Ascending aorta (tissue), 2 donors: ENCODE measurements around the gene ARAP3. TPM values are rescaled to one million over a fixed set of nuclear protein-coding genes. Genes with fewer than 3 reads are reported as not detected.
"Not testable (repeated sequence)": the region's sequence is repeated elsewhere in the genome, so short reads cannot be mapped to it uniquely, and the experiment has no call there.

ENCODE experiments used
- DNase-seq, 2 donors: peaks; one replicate each; pipeline ENCODE4 v3.0.0-alpha.2; 2019; ENCODE audit warnings: low spot score in 2 of 2
- H3K27ac ChIP-seq, 2 donors: fragments of 200-600 bp; sonication (generic); one replicate each; pipeline ENCODE4 v1.5.1; 2016 to 2017; ENCODE audit warnings: mild to moderate bottlenecking in 1 of 2
- H3K27me3 ChIP-seq: fragments of 200-600 bp; sonication (generic); one replicate; pipeline ENCODE4 v1.5.1; 2017
- H3K36me3 ChIP-seq, 2 donors: fragments of 200-600 bp; sonication (generic); one replicate each; pipeline ENCODE4 v1.5.1; 2016
- H3K4me1 ChIP-seq, 2 donors: fragments of 200-600 bp; sonication (generic); one replicate each; pipeline ENCODE4 v1.5.1; 2016 to 2017; ENCODE audit warnings: mild to moderate bottlenecking in 1 of 2
- H3K4me3 ChIP-seq, 2 donors: fragments of 200-600 bp; sonication (generic); one replicate each; pipeline ENCODE4 v1.5.1; 2016 to 2017; ENCODE audit warnings: mild to moderate bottlenecking in 1 of 2
- H3K9me3 ChIP-seq, 2 donors: fragments of 200-600 bp; sonication (generic); one replicate each; pipeline ENCODE4 v1.5.1; 2016
- intact Hi-C: fragments of 100-400 bp; cut with DNase I; formaldehyde crosslinking; loops from one replicate; pipeline ENCODE4 v1.15.1; 2023
- total RNA-seq: library from RNA; depleted of rRNA; stranded (reverse); fragments of >200 nt; gene quantifications from one replicate; pipeline ENCODE4 v1.1.0, GENCODE V29; 2016
- TF ChIP-seq, protein P1 (sequence below), 3 experiments: fragments of 200-600 bp in 2 of 3; fragments of 450-650 bp in 1 of 3; sonication (generic) in 2 of 3; IDR thresholded peaks; one replicate each; pipeline ENCODE4 v1.5.1; 2016 to 2019; ENCODE audit warnings: antibody characterized with exemption in 3 of 3, mild to moderate bottlenecking in 1 of 3, moderate library complexity in 1 of 3

Gene ARAP3, protein sequence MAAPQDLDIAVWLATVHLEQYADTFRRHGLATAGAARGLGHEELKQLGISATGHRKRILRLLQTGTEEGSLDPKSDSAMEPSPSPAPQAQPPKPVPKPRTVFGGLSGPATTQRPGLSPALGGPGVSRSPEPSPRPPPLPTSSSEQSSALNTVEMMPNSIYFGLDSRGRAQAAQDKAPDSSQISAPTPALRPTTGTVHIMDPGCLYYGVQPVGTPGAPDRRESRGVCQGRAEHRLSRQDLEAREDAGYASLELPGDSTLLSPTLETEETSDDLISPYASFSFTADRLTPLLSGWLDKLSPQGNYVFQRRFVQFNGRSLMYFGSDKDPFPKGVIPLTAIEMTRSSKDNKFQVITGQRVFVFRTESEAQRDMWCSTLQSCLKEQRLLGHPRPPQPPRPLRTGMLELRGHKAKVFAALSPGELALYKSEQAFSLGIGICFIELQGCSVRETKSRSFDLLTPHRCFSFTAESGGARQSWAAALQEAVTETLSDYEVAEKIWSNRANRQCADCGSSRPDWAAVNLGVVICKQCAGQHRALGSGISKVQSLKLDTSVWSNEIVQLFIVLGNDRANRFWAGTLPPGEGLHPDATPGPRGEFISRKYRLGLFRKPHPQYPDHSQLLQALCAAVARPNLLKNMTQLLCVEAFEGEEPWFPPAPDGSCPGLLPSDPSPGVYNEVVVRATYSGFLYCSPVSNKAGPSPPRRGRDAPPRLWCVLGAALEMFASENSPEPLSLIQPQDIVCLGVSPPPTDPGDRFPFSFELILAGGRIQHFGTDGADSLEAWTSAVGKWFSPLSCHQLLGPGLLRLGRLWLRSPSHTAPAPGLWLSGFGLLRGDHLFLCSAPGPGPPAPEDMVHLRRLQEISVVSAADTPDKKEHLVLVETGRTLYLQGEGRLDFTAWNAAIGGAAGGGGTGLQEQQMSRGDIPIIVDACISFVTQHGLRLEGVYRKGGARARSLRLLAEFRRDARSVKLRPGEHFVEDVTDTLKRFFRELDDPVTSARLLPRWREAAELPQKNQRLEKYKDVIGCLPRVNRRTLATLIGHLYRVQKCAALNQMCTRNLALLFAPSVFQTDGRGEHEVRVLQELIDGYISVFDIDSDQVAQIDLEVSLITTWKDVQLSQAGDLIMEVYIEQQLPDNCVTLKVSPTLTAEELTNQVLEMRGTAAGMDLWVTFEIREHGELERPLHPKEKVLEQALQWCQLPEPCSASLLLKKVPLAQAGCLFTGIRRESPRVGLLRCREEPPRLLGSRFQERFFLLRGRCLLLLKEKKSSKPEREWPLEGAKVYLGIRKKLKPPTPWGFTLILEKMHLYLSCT (N-terminal part only)
- 55.5 TPM for total RNA-seq

DNA sequence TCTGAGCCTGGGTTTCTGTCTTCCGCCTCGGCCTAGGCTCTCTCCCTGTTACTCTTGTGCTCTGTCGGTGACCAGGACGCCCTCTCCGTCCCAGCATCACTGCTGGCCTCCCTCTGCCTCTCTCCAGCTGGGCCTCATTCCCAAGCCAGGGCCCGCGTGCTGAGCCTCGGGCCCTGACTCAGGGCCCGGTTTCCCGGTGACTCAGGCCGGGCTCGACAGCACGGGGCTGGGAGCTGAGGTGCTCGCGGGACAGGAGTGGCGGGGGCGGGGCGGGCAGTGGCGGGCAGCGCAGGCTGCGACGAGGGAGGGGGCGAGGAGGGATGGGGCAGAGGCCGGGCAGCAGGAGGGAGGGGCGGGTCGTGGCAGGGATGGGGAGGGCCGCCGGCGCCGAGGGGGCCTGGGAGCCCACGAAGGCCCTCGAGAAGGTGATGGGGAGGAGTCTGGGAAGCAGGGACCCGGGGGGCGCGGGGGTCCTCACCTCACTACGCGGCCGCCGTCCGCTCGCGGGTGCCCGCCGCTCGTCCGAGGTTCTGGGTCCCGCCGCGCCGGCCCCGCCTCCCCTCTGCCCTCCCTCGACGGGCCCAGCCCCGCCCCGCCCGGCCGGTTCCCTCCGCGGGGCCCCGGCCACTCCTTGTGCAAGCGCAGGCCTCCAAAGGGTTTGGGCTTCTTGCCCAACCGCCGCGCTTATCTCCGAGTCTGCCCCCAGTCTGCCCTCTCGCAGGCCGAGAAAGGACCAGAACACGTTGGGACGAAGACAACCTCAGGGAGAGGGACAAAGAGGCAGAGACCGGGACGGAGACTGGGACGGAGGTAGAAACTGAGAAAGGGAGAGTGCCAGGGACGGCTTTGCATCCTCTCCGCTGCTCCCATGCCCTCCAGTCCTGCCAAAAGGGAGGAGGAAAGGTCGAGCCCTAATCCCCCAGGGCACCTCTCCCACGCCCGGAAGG, at the start of gene ARAP3:
Gene ARAP3, minus strand, starts transcription at position 536 of the 947 bp plus-strand sequence. CDS start 1,744 bp downstream, outside the sequence.
- no peaks in the 10 kb centered on the region for H3K27me3 ChIP-seq
- TF ChIP-seq, protein P1, sequence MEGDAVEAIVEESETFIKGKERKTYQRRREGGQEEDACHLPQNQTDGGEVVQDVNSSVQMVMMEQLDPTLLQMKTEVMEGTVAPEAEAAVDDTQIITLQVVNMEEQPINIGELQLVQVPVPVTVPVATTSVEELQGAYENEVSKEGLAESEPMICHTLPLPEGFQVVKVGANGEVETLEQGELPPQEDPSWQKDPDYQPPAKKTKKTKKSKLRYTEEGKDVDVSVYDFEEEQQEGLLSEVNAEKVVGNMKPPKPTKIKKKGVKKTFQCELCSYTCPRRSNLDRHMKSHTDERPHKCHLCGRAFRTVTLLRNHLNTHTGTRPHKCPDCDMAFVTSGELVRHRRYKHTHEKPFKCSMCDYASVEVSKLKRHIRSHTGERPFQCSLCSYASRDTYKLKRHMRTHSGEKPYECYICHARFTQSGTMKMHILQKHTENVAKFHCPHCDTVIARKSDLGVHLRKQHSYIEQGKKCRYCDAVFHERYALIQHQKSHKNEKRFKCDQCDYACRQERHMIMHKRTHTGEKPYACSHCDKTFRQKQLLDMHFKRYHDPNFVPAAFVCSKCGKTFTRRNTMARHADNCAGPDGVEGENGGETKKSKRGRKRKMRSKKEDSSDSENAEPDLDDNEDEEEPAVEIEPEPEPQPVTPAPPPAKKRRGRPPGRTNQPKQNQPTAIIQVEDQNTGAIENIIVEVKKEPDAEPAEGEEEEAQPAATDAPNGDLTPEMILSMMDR (IDR thresholded peaks at IDR 0.05), result no peak
- peaks cover 0 to 5% of the 10 kb centered on the region in 2 donors for H3K36me3 ChIP-seq
- intact Hi-C loops, result no loop called here
- peak; percentile 72 to 93 for DNase-seq
- no peaks in the 10 kb centered on the region for H3K9me3 ChIP-seq
- H3K4me3 ChIP-seq, result peak within 1 kb of the TSS; percentile 70 to 81
- peak within 1 kb of the TSS; percentile 80 to 94 for H3K27ac ChIP-seq
- peaks cover 4 to 17% of the 10 kb centered on the region in 2 donors for H3K4me1 ChIP-seq

DNA sequence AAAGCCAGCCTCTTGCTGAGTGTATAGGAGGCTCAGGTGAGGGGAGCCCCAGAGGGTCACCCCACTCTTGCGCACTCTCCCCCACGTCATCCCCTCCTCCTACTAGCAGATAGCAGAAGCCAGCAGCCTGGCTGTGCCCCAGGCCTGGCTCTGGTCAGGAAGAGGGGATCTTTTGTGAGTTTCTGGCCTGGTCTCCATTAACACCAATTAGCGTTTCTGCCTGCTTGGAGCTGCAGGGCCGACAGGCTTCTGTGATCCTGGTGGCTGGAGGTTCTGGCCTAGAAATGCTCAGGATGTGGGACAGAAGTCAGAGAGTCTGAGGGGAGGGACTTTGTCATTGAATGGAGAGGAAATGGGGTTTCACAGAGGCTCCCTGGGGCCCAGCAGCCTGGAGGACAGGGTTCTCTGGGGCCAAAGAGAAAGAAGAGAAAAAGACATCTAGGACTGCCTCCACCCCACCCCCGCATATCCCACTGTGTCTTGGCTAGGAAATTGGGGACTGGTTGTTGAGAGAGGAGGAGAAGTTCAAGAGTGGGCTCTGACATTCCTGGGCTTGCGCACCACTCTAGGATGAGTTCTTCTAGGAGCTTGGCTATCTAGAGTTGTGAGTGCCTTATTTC, 47.5 kb upstream of the ARAP3 start:
- TF ChIP-seq, protein P1 (IDR thresholded peaks at IDR 0.05), result no peak
- Histone ChIP-seq H3K27ac (no peak overlapping the region), H3K9me3 (no peaks in the 10 kb centered on the region), H3K4me3 (no peak overlapping the region), H3K27me3 (no peaks in the 10 kb centered on the region), H3K36me3 (no peaks in the 10 kb centered on the region), H3K4me1 (no peaks in the 10 kb centered on the region)
- intact Hi-C loops, result no loop called here
- no peak for DNase-seq

DNA sequence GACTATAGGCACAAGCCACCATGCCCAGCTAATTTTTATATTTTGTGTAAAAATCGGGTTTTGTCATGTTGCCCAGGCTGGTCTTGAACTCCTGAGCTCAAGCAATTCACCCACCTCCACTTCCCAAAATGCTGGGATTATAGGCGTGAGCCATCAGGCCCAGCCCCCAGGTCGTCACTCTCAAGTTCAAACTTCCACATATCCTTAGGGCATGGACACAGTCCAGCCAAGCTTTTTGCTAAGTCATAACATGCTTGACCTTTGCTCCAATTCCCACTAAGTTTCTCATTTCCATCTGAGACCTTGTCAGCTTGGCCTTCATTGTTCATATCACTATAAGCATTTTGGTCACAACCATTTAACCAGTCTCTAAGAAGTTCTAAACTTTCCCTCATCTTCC, 43.9 kb upstream of the ARAP3 start:
- Histone ChIP-seq H3K4me1 (no peaks in the 10 kb centered on the region), H3K27me3 (no peaks in the 10 kb centered on the region), H3K36me3 (no peaks in the 10 kb centered on the region), H3K4me3 (no peak overlapping the region), H3K27ac (no peak overlapping the region), H3K9me3 (no peaks in the 10 kb centered on the region)
- DNase-seq, result no peak
- TF ChIP-seq, protein P1 (IDR thresholded peaks at IDR 0.05), result no peak
- intact Hi-C loops, result no loop called here

DNA sequence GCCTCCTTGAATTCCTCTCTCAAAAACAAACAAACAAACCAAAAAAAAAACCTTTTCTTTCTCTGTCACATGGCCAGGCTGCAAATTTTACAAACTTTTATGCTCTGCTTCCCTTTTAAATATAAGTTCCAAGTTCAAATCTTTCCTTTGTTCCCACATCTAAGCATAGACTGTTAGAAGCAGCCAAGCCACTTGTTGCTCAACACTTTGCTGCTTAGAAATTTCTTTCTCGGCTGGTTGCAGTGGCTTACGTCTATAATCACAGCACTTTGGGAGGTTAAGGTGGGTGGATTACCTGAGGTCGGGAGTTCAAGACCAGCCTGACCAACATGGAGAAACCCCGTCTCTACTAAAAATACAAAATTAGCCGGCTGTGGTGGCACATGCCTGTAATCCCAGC, 43.1 kb upstream of the ARAP3 start:
- H3K27ac ChIP-seq, DNase-seq, H3K9me3 ChIP-seq, H3K27me3 ChIP-seq, H3K4me3 ChIP-seq, intact Hi-C loops, H3K4me1 ChIP-seq, H3K36me3 ChIP-seq: not testable (repeated sequence)

DNA sequence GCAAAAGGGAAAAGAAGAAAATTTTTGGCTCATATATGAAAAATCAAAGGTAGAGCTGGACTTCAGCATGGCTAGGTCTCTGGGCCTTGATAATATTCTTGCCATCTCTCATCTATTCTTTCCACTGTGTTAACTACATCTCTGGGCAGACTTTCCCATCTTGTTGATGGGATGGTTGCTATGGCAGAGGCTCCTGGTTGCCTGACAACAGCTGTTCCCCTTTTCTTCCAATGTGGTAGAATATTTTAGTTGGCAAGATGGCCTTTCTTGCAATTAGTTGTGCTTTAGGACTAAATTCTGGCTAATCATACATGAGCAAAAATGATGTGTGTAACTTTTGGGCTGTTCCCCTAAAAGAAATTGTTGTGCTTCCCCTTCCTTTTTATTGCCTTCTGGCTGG, 40.2 kb upstream of the ARAP3 start:
- Histone ChIP-seq H3K27me3 (no peaks in the 10 kb centered on the region), H3K27ac (no peak overlapping the region), H3K36me3 (no peaks in the 10 kb centered on the region), H3K9me3 (no peaks in the 10 kb centered on the region), H3K4me3 (no peak overlapping the region), H3K4me1 (no peaks in the 10 kb centered on the region)
- DNase-seq, result no peak
- intact Hi-C loops, result no loop called here
- TF ChIP-seq, protein P1 (IDR thresholded peaks at IDR 0.05), result no peak
